ENCODE measurements around the gene NDUFV1.

NDUFV1 gene

GRCh38 chr11:67612751-67613150, 6.0 kb downstream of the NDUFV1 start:
- no peak for TF ChIP-seq TOX (CRISPR knock-in tag; IDR thresholded peaks at IDR 0.05; ENCODE audit: borderline replicate concordance)
- TF ChIP-seq CSDC2 (CRISPR knock-in tag; IDR thresholded peaks at IDR 0.05), result no peak
- no peak for TF ChIP-seq CSRNP3 (CRISPR knock-in tag; IDR thresholded peaks at IDR 0.05)
- TF ChIP-seq ZNF565 (CRISPR knock-in tag; conservative IDR thresholded peaks at IDR 0.05; ENCODE audit: low read depth), result no peak
- TF ChIP-seq POU6F1 (CRISPR knock-in tag; IDR thresholded peaks at IDR 0.05; ENCODE audit: borderline replicate concordance, low read depth), result no peak
- no peak for TF ChIP-seq ZC3H10 (CRISPR knock-in tag; IDR thresholded peaks at IDR 0.05)
- no peak for TF ChIP-seq SNAI2 (CRISPR knock-in tag; IDR thresholded peaks at IDR 0.05)
- TF ChIP-seq CREB5 (CRISPR knock-in tag; IDR thresholded peaks at IDR 0.05; ENCODE audit: low read depth), result no peak
- TF ChIP-seq GLIS3 (CRISPR knock-in tag; IDR thresholded peaks at IDR 0.05), result no peak
- no peak for TF ChIP-seq ZFP3 (CRISPR knock-in tag; IDR thresholded peaks at IDR 0.05)
- TF ChIP-seq ZNF70 (CRISPR knock-in tag; IDR thresholded peaks at IDR 0.05), result no peak
- TF ChIP-seq ZNF8 (CRISPR knock-in tag; IDR thresholded peaks at IDR 0.05), result no peak
- no peak for ATAC-seq

- TF ChIP-seq ESRRG (CRISPR knock-in tag; IDR thresholded peaks at IDR 0.05), result no peak
- no peak for TF ChIP-seq ZFP30 (CRISPR knock-in tag; IDR thresholded peaks at IDR 0.05)
- no peak for TF ChIP-seq TCF4 (CRISPR knock-in tag; IDR thresholded peaks at IDR 0.05; ENCODE audit: borderline replicate concordance)
- TF ChIP-seq ZNF70 (CRISPR knock-in tag; IDR thresholded peaks at IDR 0.05), result no peak
- no peak for TF ChIP-seq ZNF8 (CRISPR knock-in tag; IDR thresholded peaks at IDR 0.05)
- no peak for TF ChIP-seq ZFP3 (CRISPR knock-in tag; IDR thresholded peaks at IDR 0.05)
- no peak for TF ChIP-seq ZNF565 (CRISPR knock-in tag; conservative IDR thresholded peaks at IDR 0.05; ENCODE audit: low read depth)
- TF ChIP-seq ZC3H10 (CRISPR knock-in tag; IDR thresholded peaks at IDR 0.05), result no peak
- no peak for TF ChIP-seq OSR1 (CRISPR knock-in tag; IDR thresholded peaks at IDR 0.05)
- TF ChIP-seq BACH2 (CRISPR knock-in tag; IDR thresholded peaks at IDR 0.05; ENCODE audit: borderline replicate concordance), result no peak
- TF ChIP-seq PPARA (CRISPR knock-in tag; IDR thresholded peaks at IDR 0.05; ENCODE audit: borderline replicate concordance), result no peak
- no peak for TF ChIP-seq PATZ1 (CRISPR knock-in tag; IDR thresholded peaks at IDR 0.05; ENCODE audit: borderline replicate concordance)
- TF ChIP-seq CSRNP3 (CRISPR knock-in tag; IDR thresholded peaks at IDR 0.05), result no peak
- no peak for TF ChIP-seq TSHZ2 (CRISPR knock-in tag; IDR thresholded peaks at IDR 0.05)
- no peak for TF ChIP-seq CREB5 (CRISPR knock-in tag; IDR thresholded peaks at IDR 0.05; ENCODE audit: low read depth)
- TF ChIP-seq CSDC2 (CRISPR knock-in tag; IDR thresholded peaks at IDR 0.05), result no peak
- TF ChIP-seq SNAI2 (CRISPR knock-in tag; IDR thresholded peaks at IDR 0.05), result no peak
- ATAC-seq, result no peak; the same call in 2 of the 3 replicates
Measured at GRCh38 chr11:67613313-67613959, 6.7 kb downstream of the NDUFV1 start.
